ENCODE measurements around the gene TMEM263.

Gene TMEM263

DNA sequence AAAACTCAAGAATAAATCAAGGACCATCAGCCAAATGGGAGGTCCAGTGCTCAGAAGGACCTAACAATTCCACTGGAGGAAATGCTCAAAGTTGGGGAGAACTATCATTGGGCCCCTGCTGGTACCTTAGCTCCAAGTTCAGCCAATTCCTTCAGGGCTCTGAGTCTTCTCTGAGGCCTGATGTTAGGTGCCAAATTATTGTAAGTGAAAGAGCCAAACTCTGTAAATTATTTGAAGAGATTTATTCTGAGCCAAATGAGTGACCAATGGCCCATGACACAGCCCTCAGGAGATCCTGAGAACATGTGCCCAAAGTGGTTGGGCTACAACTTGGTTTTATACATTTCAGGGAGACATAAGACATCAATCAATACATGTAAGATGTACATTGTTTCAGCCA, 8.2 kb upstream of the TMEM263 start:
- no peak for DNase-seq (ENCODE audit: low read depth)

DNA sequence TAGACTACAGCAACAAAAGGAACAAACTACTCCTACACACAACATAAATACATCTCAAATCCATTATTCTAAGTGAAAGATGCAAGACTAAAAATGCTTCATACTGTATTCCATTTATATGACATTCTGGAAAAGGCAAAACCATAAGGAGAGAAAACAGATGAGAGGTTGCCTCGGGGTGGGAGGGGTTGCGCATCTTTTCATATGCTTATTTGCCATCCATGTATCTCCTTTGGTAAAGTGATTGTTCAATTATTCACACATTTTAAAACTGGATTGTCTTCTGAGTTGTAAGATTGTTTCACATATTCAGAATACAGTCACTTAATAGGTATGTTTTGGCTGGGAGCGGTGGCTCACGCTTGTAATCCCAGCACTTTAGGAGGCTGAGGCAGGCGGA, 5.1 kb upstream of the TMEM263 start:
- no peak for DNase-seq (ENCODE audit: low read depth)

DNA sequence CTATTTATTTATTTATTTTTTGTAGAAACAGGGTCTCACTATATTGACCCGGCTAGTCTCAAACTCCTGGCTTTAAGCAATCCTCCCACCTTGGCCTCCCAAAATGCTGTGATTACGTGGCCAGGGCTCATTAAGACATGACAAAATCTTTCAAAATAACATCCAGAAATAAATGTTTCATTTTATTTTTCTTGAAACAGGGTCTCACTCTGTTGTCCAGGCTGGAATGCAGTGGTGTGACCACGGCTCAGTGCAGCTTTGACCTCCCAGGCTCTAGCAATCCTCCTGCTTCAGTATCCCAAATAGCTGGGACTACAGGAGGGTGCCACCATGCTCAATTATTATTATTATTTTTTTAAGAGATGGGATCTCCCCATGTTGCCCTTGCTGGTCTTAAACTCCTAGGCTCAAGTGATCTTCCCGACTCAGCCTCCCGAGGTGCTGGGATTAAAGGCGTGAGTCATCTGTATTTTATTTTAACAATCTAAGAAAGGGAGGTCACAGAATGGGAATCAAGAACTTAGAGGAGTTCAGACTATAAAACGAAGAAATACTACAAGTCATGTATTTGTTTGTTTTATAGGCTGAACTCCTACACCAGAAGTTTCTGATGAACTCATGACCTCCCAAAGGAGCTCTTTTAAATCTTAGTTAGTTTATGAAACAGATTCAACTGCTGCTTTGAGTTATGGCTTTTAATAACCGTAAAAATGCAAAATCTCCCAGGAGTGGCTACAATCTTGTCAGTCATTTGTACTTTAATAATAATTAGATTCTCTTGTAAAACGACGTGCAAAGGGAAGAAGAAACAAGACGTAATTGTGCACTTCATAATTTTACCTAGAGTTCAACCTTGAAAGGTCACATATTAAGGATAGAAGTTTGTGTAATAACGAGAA, 2.1 kb upstream of the TMEM263 start:
- DNase-seq (ENCODE audit: low read depth) = no peak

DNA sequence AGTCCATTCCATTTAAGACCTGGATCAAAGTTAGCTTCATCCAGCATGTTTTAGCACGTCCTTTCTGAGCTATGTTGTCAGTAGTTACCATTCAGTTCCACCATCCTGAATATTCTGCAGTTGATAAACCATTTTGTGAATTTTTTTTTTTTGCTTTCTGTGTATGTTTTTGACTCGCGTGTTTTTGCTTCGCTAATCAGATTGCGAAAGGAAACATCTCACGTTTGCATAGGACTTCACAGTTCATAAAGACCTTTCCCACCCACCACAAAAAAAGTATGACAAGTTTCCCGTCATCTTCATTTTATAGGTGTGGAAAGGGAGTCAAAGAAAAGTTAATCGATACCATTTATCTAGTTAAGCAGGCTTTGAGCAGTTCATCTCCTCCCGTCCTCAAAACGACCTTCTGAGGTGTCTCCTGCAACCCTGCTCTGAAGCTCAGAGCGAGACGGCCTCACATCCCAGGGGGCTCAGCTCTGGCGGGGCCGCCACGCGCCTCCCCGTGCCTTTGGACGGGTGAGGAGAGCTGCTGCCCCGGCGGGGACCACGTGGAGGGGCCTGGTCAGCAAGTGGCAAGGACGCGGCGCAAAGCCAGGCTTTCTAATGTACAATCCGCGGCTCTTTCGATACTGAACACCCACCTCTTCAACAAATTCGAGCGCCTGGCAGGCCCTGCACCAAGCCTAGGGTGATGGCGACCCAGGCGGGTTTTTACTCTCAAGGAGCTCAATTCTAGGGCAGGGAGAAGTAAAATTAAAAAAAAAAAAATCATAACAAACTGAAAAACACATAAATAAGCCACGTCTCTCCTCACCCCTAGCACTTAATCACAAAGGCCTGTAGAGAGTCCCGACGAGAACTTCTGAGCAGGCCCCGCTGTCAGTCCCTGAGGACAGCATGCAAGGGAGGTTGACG, 988 bp upstream of the TMEM263 start:
- DNase-seq (ENCODE audit: low read depth) = no peak

DNA sequence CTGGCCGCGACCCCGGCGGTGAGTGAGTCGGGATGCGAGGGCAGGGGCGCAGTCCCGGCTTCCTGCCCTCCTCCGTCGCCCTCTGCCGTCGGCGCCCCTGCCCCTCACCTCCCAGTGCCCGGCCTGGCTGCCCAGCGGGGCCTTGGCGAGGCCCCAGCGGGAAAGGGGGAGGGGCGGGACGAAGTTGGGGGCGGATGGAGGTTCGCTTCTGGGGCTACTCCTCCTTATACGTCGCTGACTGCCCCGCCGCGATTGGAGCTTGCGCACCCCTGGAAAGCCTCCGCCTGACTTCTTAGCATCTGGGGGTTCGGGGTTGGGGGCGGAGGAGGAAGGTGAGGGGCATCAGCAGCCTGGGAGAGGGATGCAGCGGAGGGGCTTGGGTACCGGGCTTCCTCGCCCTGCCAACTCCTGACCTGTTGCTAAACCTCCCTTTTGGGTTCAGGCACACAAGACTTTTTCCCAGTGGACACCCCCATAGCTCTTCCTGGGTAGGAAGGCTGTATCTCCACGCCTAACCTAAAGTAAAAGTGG, 406 bp downstream of the TMEM263 start:
- no peak for DNase-seq (ENCODE audit: low read depth)

DNA sequence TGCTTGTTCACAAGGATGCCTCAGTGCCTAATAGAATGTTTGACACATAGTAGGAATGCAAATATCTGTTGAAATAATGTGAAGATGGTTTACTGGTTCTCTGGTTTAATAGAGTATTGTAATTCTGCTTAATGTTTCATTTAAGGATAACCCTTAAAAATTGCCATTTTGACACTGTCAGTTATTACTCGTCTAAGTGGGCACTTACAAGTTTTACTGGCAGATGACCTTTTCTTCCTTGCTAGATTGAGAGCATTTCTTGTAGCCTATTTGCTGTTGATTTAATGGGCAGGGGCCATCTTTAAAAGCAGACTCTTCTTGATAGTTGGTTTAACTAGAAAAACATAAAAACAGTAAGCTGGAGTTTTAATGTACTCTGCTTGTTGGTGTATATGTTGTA, 1.9 kb downstream of the TMEM263 start:
- no peak for DNase-seq (ENCODE audit: low read depth)

DNA sequence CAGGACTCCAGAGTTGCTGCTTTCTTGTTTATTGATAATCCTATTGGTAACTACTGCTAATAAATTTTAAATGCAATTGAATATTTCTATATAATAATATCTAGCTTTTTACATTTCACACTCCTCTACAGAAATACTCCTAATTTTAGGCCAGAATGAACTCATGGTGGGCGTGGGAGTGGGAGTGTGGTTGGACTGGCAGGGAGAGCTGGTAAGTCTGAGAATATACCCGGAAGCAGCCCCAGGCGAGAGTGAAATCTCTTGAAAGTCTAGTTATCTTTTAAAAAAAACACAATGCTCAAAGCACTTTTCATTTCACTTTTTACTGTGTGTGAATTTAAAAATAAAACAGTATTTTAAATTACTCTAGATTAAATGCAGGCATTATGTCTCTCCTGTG, 4.7 kb downstream of the TMEM263 start:
- no peak for DNase-seq (ENCODE audit: low read depth)

DNA sequence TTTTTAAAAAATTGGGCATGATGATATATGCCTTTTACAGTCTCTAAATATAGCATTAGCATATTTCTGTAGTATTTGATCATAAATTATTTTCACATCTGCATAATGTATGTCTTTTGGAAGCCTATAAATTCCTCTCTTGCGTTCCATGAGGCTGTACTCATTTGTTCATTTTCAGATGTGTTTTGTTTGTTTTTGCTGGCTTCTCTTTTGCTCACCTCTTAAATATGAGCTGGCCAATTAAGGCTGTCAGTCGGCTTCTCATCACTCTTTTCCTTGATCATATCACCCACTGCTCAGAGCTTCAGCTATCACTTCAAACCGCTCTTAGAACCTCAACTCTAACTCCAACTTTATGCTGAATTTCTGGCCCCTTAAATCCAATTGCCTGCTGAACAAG, 6.6 kb downstream of the TMEM263 start:
- no peak for DNase-seq (ENCODE audit: low read depth)

DNA sequence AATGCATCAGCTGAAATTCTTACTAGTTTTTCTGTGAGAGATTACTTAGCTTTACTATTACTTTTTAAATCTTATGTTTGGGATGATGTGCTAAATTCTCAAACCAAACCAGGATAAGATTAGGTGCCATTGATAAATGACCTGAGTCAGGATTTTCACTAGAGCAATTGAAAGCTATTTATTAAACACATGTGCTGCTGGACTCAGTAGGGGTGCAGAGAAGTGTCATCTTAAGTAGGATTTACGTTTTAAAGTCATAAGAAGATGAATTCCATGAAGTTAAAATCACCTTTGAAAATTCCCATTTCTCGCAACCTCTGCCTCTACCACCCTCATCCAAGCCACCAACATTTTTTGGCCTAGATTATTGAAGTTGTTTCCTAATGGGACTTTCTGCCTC, 8.8 kb downstream of the TMEM263 start:
- DNase-seq (ENCODE audit: low read depth) = no peak

DNA sequence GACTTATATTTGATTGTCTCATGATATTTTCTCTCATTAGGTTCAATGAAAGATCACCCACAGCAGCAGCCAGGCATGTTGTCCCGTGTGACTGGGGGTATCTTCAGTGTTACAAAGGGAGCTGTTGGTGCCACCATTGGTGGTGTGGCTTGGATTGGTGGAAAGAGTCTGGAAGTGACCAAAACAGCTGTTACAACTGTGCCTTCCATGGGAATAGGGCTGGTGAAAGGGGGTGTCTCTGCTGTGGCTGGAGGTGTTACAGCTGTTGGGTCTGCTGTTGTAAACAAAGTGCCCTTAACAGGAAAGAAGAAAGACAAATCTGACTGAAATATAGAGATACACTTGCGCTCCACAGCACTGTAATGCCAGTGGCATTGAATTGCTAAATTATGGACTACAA, 15.4 kb downstream of the TMEM263 start:
- DNase-seq (ENCODE audit: low read depth) = no peak

DNA sequence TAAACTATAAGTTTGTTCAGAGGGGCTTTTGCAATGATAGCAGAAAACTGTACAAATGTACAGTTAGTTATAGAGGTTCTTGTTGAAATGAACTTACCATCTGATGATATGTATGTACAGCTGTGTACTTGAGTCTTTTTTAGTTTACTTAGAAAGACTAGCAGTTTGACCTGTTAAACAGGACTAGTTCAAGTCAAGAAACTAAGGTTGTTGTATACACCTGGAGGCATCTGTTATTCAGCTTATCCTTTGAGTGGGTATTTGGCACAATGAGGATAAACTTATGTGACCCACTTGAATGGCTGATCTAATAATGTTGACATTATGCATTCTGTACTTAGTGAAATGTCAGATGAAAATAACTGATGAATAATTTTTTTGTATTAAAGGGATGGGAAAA, 17.8 kb downstream of the TMEM263 start:
- no peak for DNase-seq (ENCODE audit: low read depth)

DNA sequence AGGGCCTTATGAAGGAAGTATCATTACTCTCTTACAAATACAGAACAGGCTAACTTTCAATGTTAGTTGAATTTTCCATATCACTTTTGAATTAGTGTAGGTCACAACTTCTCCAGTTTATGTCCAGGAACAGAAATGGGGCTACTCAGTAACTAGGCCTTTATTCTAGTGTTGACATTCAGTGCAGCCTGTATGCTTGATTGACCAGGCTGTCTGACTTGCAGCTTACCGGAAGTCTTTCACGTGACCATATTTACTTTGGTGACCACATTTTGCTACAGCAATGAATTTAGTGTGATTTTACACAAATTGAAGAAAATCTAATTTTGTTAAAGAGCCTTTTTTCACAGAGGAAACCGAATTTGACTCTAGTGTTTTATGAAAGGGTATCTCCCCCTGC, 18.8 kb downstream of the TMEM263 start:
- DNase-seq (ENCODE audit: low read depth) = no peak

DNA sequence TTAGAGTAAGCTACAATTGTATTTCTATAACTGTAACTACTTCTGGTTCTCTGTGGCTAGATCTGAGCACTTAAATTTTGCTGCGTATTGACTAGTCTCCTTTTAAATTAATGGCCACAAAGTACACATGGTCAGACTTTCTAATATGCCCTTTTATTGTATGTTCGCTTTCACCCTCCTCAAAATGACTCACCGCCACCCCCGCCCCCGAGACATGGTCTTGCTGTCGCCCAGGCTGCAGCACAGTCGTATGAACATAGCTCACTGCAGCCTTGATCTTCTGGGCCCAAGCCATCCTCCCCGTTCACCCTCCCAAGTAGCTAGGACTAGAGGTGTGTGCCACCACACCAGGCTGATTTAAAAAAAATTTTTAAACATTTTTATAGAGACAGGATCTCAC, 19.4 kb downstream of the TMEM263 start:
- no peak for DNase-seq (ENCODE audit: low read depth)

DNA sequence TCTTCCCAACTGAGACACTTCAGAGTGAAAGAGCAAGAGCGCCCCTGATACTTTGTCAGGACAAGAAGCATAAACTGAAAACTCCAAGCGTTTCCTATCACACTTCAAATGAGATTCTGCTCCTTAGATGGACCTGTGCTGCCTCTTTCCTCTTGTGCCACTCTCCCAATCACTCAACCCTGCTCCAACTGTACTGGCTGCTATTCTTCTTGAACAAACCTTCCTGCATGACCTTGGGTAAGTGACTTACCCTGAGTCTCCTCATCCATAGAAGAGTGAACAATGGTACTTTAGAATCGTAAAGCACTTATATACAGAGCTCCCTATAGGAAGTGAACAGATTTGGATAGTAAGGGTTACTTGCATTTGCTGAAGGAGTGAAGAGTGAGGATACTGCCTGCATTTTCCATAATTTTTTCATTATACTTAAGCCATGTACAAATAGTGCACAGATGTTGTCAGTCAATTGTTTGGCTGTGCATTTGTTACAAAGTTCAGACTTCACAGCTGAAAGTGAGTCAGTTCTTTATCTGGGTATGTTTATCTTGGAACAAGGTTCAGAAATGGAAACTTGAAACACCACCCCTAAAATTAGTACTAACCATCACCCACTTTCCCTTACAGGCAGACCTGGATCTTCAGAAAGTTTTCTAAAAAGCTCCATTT, 20.4 kb downstream of the TMEM263 start:
- DNase-seq (ENCODE audit: low read depth) = no peak

DNA sequence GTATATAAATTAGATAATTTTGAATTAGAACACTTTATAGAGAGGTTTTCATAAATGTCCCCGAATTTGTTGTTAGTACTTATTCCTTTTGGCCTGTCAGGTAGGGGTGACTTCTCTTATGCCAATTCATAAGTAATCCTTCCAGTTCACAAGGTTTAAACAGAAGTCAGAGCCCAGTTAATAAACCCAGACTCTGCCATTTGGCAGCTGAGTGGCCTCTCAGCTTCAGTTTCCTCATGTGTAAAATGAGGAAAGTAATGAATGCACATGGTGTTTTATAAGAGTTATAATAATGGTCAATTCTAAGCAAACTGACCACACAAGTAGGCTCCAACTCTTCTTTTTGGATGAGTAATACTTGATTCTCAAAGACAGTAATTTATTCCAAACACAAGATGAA, 21.0 kb downstream of the TMEM263 start:
- DNase-seq (ENCODE audit: low read depth) = no peak

DNA sequence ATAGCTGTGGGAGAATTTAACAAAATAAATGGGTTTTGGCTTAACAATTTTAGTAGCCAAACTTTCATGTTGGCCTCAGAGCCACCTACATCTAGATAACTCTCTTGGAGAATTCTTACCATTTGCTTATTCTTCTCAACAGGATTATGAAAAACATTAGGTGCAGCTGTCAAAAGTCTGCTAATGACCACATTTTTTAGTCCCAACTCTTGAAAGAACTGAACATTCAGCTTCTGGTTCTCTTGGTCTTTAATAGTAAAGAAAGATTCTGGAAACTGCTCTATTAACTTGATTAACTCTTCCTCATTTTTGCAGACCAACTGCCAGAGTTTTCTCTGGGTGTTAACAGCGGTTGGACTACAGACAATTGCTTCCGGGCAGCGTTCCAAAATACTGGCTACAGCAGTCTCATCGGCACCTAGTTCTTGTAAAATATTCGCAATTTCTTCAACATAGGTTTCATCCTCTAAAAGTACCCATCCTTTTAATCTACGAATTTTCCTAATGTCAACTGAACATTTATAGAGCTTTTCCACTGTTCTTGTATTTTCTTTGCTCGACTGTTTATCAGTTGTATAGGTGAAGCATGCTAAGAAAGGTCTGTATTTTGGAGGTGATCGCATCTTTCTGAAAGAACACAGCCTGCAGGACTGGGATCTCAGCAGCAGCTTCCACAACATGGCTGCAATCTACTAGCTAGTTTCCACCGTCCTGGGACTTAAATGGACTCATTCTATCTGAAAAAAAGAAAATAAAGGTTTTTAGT, 22.5 kb downstream of the TMEM263 start:
- no peak for DNase-seq (ENCODE audit: low read depth)

DNA sequence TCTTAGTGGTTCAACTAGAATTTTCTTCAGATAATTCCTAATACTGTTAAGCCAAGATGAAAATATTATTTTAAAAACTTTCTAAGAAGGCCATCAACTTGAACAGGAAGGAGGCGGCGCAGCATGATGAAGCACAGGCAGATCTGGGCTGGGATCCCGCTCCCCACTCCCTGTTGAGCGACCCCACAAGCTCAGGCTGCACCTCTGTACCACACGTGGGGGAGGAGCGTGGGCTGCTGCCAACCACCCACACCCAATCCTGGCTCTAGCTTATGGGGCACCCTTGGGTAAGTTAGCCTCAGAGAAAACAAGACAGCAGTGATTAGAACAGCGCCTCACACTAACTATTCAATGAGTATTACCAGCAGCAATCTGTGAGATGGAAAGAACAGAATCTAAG, 25.2 kb downstream of the TMEM263 start:
- DNase-seq (ENCODE audit: low read depth) = no peak

DNA sequence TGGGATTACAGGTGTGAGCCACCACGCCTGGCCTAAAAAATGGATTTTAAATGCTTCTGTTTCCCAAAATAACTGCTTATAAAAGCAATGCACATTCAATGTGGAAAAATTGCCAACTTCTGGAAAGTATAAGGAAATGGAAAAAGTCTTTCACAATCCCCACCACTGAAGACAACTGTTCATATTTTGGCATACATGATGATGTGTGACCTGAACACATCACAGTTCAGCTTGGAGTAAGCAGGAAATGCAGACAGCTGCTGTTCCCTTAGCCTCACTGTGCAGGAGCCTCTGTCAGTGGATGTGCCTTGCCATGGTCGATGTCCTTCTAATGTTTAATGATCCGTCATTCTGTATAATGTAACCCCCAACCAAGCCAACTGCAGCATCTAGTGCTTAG, 26.1 kb downstream of the TMEM263 start:
- DNase-seq (ENCODE audit: low read depth) = no peak

DNA sequence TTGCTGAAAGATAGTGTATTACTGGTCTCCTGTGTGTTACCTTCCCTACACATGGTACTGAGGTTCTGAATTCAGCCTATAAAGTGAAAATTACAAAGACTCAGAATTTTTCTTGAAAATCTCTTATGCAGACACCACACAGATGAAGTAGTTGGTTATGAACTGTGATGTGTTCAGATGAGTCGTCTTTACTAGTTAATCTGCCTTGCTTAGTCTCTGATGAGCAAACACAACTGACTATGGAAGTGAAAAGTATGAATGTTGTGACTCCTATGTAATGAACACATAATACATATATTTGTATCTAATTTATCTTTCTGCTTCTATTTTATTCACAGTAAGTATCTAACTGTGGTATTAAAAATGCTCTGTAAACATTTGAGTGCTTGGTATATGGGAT, 26.5 kb downstream of the TMEM263 start:
- no peak for DNase-seq (ENCODE audit: low read depth)

DNA sequence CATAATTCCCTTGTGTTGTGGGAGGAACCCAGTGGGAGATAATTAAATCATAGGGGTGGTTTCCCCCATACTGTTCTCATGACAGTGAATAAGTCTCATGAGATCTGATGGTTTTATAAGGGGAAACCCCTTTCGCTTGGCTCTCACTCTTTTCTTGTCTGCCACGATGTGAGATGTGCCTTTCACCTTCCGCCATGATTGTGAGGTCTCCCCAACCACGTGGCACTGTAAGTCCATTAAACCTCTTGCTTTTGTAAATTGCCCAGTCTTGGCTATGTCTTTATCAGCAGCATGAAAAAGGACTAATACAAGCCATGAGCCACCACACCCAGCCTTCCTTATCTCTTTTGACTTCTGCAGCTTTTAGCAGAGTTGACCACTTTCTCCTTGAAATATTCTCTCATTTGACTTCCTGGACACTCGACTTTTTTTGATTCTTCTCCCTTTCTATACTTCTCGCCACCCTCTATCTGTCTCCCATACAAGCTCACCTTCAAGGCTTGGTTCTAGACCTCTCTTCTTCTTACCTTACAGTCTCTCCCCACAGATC, 29.0 kb downstream of the TMEM263 start:
- no peak for DNase-seq (ENCODE audit: low read depth)

DNA sequence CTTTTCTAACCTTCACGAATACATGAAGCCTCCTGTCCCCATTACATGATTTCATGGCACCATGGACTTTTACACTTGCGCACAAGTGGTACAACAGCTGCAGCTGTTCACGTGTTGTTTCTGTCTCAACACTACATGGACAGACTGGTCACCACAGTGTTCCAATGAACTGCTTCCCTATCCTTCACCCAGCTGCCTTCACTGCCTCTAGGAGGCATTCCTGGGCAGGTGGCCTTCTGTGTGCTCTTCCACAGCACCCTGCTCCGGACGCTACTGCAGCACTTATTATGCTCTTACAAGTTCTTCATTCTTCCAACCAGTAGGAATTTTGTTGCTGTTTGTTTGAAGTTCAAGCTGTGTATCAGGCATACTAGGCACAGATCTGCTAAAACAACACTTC, 29.8 kb downstream of the TMEM263 start:
- DNase-seq (ENCODE audit: low read depth) = no peak
